Small intestine (tissue), 7 donors: ENCODE results near the gene MRPL55. TPM values are rescaled to one million over a fixed set of nuclear protein-coding genes. Genes with fewer than 3 reads are reported as not detected.

Experiments used
- DNase-seq, 2 donors: peaks; one replicate each; pipeline versions ENCODE4 v3.0.0 to v3.0.0-alpha.2; 2013
- FAIRE-seq: peaks from 2 replicates; lab custom pipeline; 2012; peaks lifted over from hg19 to GRCh38; lab: Jason Lieb, UNC
- H3K27ac ChIP-seq, 3 donors: one replicate each; pipeline ENCODE4 v1.5.1; 2013; ENCODE audit warnings: low read length in 2 of 3, mild to moderate bottlenecking in 2 of 3, control low read depth in 1 of 3, inconsistent platforms in 1 of 3, low read depth in 1 of 3, moderate library complexity in 1 of 3
- H3K27me3 ChIP-seq, 3 donors: one replicate each; pipeline ENCODE4 v1.6.1; 2013; ENCODE audit warnings: low read length in 3 of 3, inconsistent platforms in 1 of 3; ENCODE audit not compliant: control insufficient read depth in 3 of 3, insufficient read depth in 3 of 3
- H3K36me3 ChIP-seq, 3 donors: one replicate each; pipeline ENCODE4 v1.6.1; 2013; ENCODE audit warnings: low read length in 3 of 3, inconsistent platforms in 1 of 3, low read depth in 1 of 3, mild to moderate bottlenecking in 1 of 3, moderate library complexity in 1 of 3; ENCODE audit not compliant: control insufficient read depth in 3 of 3, insufficient read depth in 2 of 3
- H3K4me1 ChIP-seq, 3 donors: one replicate each; pipeline ENCODE4 v1.6.1; 2013; ENCODE audit warnings: low read length in 2 of 3, inconsistent platforms in 1 of 3, low read depth in 1 of 3, mild to moderate bottlenecking in 1 of 3, moderate library complexity in 1 of 3; ENCODE audit not compliant: control insufficient read depth in 3 of 3, insufficient read depth in 2 of 3
- H3K4me3 ChIP-seq, 3 donors: one replicate each; pipeline ENCODE4 v1.5.1; 2013; ENCODE audit warnings: low read length in 3 of 3, control low read depth in 1 of 3, inconsistent platforms in 1 of 3, low read depth in 1 of 3, mild to moderate bottlenecking in 1 of 3, moderate library complexity in 1 of 3
- H3K9me3 ChIP-seq, 2 donors: one replicate each; pipeline ENCODE4 v1.6.1; 2013; ENCODE audit warnings: low read depth in 1 of 2, low read length in 1 of 2; ENCODE audit not compliant: control insufficient read depth in 2 of 2, insufficient read depth in 1 of 2
- WGBS, 3 donors: extraction: QIAGEN DNeasy Blood & Tissue Kit; methylation state at CpG; one replicate each; pipeline ENCODE4 v1.1.7; 2013; 5-methylcytosine and 5-hydroxymethylcytosine counted together
- polyA plus RNA-seq, 4 donors: library from polyadenylated mRNA; stranded (reverse) in 3 of 4; unstranded in 1 of 4; fragments of 200-250 nt in 3 of 4; fragments of 120-200 nt in 1 of 4; gene quantifications; one replicate each; pipeline versions ENCODE4 v1.2.1 to v1.2.3, GENCODE V29; 2013
- donor health status: healthy with polysubstance abuse.
- donor health status: control.
- donor health status: control.
- donor health status: Bipolar disorder and iron deficiency.
- donor health status: healthy.

MRPL55 gene
- polyA plus RNA-seq, 4 donors = 56.8 to 148 (median 96.5) TPM

DNA sequence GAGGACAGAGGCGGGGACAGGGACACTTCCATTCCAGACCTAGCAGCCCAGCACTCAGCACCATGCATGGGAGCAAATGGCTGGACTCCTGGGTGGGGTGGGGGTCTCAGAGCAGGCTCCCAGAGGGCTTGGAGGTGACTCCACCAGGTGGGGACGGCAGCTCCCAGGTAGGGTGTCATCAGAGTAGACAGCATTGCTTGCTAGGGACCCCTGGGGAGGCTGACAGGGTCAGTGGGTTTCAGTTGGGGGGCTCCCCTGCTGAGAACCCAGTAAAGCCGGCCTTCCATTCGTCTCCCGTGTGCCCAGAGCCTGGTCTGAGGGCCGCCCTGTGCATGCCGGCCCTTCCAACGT, 35.9 kb upstream of the MRPL55 start:
- H3K9me3 ChIP-seq = no peaks in the 10 kb centered on the region
- no peak for DNase-seq
- 89 to 90% (median 90%) methylated on average over 8 of the region's 8 CpGs for WGBS, 3 donors
- no peaks in the 10 kb centered on the region for H3K27me3 ChIP-seq
- peaks cover 4 to 87% (median 7%) of the 10 kb centered on the region in 3 donors for H3K36me3 ChIP-seq
- H3K27ac ChIP-seq = peak overlapping the region in 1 of 3 donors; percentile 92
- FAIRE-seq = no peak
- peaks cover 9 to 75% (median 13%) of the 10 kb centered on the region in 3 donors for H3K4me1 ChIP-seq
- H3K4me3 ChIP-seq = peak overlapping the region in 1 of 3 donors; percentile 28

DNA sequence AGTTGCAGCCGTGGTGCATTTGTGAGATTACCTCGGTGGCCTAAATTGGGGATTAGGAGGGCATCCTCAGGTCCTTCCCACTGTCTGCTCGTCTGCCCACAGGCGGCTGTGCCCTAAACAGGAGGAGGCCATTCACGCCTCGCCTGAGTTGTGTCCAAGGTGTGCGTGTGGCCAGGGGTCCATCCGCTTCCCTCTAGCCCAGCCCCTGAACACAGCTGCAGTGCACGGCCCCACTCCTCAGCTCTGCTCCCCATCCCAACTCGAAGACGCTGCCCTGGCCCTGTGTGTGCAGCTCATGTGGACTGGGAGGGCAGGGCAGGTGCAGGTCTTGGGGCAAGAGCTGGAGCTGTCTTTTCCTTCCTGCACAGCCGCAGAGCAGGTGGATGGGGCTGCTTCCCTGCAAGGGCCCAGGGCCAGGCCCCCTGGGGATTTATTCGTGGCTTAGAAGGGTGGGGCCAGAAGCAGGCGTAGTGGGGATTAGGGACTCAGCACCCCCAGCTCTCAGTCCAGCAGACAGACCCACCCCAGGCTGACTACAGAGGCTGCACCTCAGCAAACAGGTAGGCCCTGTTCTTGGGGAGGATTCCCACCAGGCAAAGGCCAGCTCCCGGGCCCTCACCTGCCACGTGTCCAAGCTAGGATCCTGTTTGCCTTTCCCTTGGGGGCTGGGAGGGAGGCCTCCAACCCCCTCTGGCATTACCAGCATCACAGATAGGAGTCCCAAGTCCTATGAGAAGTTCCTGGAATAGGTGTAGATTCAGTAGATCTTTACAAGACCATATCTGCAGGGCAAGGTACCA, 35.3 kb upstream of the MRPL55 start:
- H3K27ac ChIP-seq = peak overlapping the region in 1 of 3 donors; percentile 92
- peaks cover 9 to 70% (median 13%) of the 10 kb centered on the region in 3 donors for H3K4me1 ChIP-seq
- H3K36me3 ChIP-seq = peaks cover 4 to 81% (median 7%) of the 10 kb centered on the region in 3 donors
- FAIRE-seq (no peak), DNase-seq (peak in 1 of 2 donors; percentile 88)
- 71 to 79% (median 75%) methylated on average over 16 of the region's 16 CpGs for WGBS, 3 donors
- H3K4me3 ChIP-seq = peak overlapping the region in 1 of 3 donors; percentile 28
- H3K27me3 ChIP-seq = no peaks in the 10 kb centered on the region
- H3K9me3 ChIP-seq = no peaks in the 10 kb centered on the region

DNA sequence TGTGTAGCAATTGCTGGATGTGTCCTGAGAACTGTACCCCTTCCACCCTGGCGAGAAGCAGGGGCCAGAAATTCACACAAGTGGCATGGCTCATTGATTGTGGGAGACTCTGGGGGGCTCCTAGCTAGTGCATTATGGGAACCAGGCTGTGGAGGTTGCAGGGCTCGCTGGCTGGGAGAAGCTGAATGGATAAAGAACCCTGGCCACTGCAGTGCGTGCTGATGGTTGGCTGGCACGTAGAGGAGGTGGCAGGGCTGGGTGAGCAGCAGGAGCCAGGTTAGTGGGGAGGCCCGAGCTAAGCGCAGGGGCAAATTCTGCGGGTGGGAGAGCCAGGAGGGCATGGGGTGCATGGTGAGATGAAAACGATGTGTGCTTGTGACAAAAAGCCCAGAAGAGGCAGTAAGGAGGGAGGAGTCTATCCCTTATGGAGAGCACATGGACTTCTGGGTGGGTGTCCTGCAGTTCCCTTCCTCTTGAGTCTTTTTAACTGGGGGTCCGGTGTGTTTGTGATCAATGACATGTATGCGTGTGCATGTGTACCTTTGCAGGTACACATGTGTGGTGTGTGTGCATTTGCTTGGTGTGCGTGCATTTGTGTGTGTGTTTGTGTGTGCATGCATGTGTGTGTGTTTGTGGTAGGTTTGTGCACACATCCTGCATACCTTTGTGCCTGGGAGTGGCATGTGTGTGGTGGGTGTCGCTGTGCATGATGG, 34.5 kb upstream of the MRPL55 start:
- DNase-seq (no peak), FAIRE-seq (no peak)
- 87 to 92% (median 88%) methylated on average over 12 of the region's 12 CpGs for WGBS, 3 donors
- Histone ChIP-seq H3K36me3 (peaks cover 4 to 74% (median 7%) of the 10 kb centered on the region in 3 donors), H3K9me3 (no peaks in the 10 kb centered on the region), H3K4me1 (peaks cover 9 to 64% (median 13%) of the 10 kb centered on the region in 3 donors), H3K4me3 (no peak overlapping the region), H3K27me3 (no peaks in the 10 kb centered on the region), H3K27ac (peak overlapping the region in 1 of 3 donors; percentile 92)

DNA sequence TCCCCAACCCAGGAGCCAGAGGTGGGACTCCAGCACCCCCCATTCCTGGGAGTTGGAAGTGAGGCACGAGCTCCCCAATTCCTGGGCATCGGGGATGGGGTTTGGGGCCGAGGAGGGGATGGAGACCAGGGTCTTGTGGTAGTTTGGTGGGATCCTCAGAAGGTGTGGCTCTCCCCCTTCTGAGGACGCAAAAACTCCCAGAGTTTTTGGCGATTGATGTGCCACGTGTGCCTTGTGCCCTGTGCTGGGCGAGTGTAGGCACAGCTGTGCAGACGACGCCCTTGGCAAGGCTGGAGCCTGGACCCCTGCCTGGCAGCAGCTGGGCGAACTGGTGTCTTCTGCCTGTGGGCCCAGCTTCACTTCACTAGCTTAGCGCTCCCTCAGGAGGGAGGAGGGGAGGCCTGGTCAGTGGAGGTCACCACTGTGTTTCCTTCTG, 33.6 kb upstream of the MRPL55 start:
- FAIRE-seq = no peak
- no peak for DNase-seq
- peak overlapping the region in 2 of 3 donors; percentile 81 to 99 for H3K4me3 ChIP-seq
- H3K27me3 ChIP-seq = no peaks in the 10 kb centered on the region
- peaks cover 2 to 65% (median 3%) of the 10 kb centered on the region in 3 donors for H3K36me3 ChIP-seq
- peak overlapping the region in 1 of 3 donors; percentile 100 for H3K27ac ChIP-seq
- peaks cover 9 to 57% (median 13%) of the 10 kb centered on the region in 3 donors for H3K4me1 ChIP-seq
- H3K9me3 ChIP-seq = no peaks in the 10 kb centered on the region
- 60 to 75% (median 63%) methylated on average over 11 of the region's 11 CpGs for WGBS, 3 donors

DNA sequence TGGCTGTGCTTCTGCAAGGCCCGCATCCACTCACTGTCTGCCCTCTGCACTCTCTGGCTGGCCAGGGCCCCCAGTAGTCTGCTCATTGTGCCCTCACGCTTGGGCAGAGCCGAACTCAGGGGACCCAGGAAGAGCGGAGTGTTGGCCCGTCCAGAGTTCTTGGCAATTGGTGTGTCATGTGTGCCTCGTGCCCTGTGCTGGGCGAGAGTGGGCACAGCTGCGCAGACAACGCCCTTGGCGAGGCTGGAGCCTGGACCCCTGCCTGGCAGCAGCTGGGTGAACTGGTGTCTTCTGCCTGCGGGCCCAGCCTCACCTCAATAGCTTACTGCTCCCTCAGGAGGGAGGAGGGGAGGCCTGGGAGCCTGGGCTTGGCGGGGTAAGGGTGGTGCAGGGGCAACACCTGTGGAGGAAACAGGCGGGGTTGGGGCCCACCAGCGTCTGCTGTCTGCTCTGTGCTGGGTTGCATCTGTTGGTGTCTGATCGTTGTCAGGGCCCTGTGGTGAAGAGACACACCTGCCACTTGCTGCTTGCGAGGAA, 33.1 kb upstream of the MRPL55 start:
- WGBS, 3 donors = 22 to 61% (median 31%) methylated on average over 15 to 16 of the region's 16 CpGs
- FAIRE-seq = no peak
- DNase-seq = peak in 1 of 2 donors; percentile 32

DNA sequence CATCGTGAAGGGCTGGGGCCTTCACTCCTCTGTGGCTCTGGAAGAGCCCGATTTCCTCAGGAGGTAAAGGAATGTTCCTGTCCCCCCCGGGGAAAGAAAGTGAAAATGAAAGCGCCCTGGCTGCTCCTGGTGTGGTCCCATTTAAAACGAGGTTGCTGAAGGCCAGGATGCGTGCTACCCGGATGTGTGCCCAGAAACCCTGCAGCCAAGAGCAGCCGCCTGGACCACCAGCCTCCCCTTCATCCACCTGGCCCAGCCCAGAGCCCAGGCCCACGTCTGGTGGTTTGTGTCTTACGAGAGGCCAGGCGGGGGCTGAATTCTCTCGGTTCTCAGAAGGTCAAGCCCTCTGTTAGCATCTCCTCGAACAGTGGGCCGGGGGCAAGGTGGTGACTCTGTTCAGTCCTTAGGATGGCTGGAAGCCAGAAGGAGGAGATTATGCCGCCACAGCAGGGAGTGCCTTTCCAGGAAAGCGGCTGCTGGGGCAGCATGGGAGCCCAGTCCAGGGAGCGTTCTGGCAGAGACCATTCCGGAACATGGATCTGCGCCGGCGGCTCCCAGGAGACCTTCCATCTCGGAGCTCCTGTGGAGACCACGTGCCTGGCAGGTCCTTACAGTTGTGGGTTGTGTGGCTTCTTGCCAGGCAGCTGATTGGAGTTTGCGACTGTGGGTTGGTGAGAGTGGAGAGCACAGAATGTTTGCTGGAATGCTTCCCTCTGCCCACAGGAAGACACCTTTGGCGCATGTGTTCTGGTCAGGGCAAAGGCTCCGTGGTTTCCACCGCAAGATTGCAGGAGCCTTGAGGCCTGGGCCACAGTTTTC, 32.3 kb upstream of the MRPL55 start:
- peak overlapping the region; percentile 99 to 100 (median 100) for H3K27ac ChIP-seq
- no peak for FAIRE-seq
- peaks cover 0 to 52% (median 0%) of the 10 kb centered on the region in 3 donors for H3K36me3 ChIP-seq
- DNase-seq = peak; percentile 71 to 72
- 6 to 23% (median 8%) methylated on average over 27 of the region's 27 CpGs for WGBS, 3 donors
- H3K4me3 ChIP-seq = peak overlapping the region; percentile 81 to 99 (median 89)
- no peaks in the 10 kb centered on the region for H3K9me3 ChIP-seq
- peaks cover 9 to 53% (median 13%) of the 10 kb centered on the region in 3 donors for H3K4me1 ChIP-seq
- H3K27me3 ChIP-seq = peaks cover 0 to 4% (median 0%) of the 10 kb centered on the region in 3 donors

More for the DNA sequence above, 33.1 kb upstream of the MRPL55 start:
- no peaks in the 10 kb centered on the region for H3K9me3 ChIP-seq
- H3K27me3 ChIP-seq = no peaks in the 10 kb centered on the region
- peaks cover 9 to 57% (median 13%) of the 10 kb centered on the region in 3 donors for H3K4me1 ChIP-seq
- peak overlapping the region; percentile 99 to 100 (median 100) for H3K27ac ChIP-seq
- H3K36me3 ChIP-seq = peaks cover 0 to 60% (median 0%) of the 10 kb centered on the region in 3 donors
- peak overlapping the region in 2 of 3 donors; percentile 81 to 99 for H3K4me3 ChIP-seq

- Histone ChIP-seq H3K4me3 (peak overlapping the region; percentile 81 to 99 (median 89)), H3K9me3 (no peaks in the 10 kb centered on the region), H3K27me3 (peaks cover 0 to 9% (median 0%) of the 10 kb centered on the region in 3 donors), H3K36me3 (peaks cover 0 to 45% (median 0%) of the 10 kb centered on the region in 3 donors), H3K27ac (peak overlapping the region; percentile 99 to 100 (median 100)), H3K4me1 (peaks cover 9 to 48% (median 13%) of the 10 kb centered on the region in 3 donors)
- FAIRE-seq (no peak), DNase-seq (no peak)
- WGBS, 3 donors = 1 to 3% (median 2%) methylated on average over 25 of the region's 25 CpGs
Measured at GRCh38 chr1:228140724-228141225, 31.7 kb upstream of the MRPL55 start.
